Esophagus squamous epithelium (tissue), 4 donors: ENCODE data around the gene ANXA7.

Experiments used
- CTCF ChIP-seq, 6 experiments: fragments of 450-650 bp in 4 of 6; fragments of 200-600 bp in 2 of 6; sonication (generic) in 2 of 6; IDR thresholded peaks; one replicate each; pipeline ENCODE4 v1.5.1; 2016 to 2019; ENCODE audit warnings: antibody characterized with exemption in 6 of 6, mild to moderate bottlenecking in 4 of 6, moderate library complexity in 4 of 6
- POLR2A ChIP-seq, 4 donors: fragments of 450-650 bp; IDR thresholded peaks; one replicate each; pipeline ENCODE4 v1.6.1; 2017; ENCODE audit warnings: antibody characterized with exemption in 4 of 4, mild to moderate bottlenecking in 4 of 4, moderate library complexity in 3 of 4

- TF ChIP-seq CTCF (IDR thresholded peaks at IDR 0.05) (no peak), POLR2A (IDR thresholded peaks at IDR 0.05) (no peak)
These were observed 7.0 kb downstream of the ANXA7 start for GRCh38 chr10:73406846-73407245.
